HG03159 (cell line): Measurements from ENCODE around the gene SCUBE1.

Experiments used
- ATAC-seq: cut with Tn5 transposase; IDR thresholded peaks from one replicate; pipeline ENCODE4 v1.9.1; 2021; ENCODE audit warnings: mild to moderate bottlenecking, moderate library complexity; ENCODE audit not compliant: unreplicated experiment

The SCUBE1 gene

GRCh38 chr22:43303751-43304150, 39.4 kb downstream of the SCUBE1 start:
- no peak for ATAC-seq

GRCh38 chr22:43303166-43303565, 40.0 kb downstream of the SCUBE1 start:
- no peak for ATAC-seq

GRCh38 chr22:43302531-43303041, 40.6 kb downstream of the SCUBE1 start:
- no peak for ATAC-seq

GRCh38 chr22:43301866-43302265, 41.3 kb downstream of the SCUBE1 start:
- ATAC-seq: no peak

- ATAC-seq: no peak
These were observed 42.1 kb downstream of the SCUBE1 start for GRCh38 chr22:43300891-43301676.

GRCh38 chr22:43299736-43300135, 43.4 kb downstream of the SCUBE1 start:
- ATAC-seq: no peak

GRCh38 chr22:43298062-43298801, 44.9 kb downstream of the SCUBE1 start:
- no peak for ATAC-seq

- no peak for ATAC-seq
These were observed 45.7 kb downstream of the SCUBE1 start for GRCh38 chr22:43297270-43298061.

- ATAC-seq: no peak
These were observed 46.8 kb downstream of the SCUBE1 start for GRCh38 chr22:43296276-43296902.

GRCh38 chr22:43295660-43296059, 47.5 kb downstream of the SCUBE1 start:
- ATAC-seq: no peak

GRCh38 chr22:43295173-43295572, 48.0 kb downstream of the SCUBE1 start:
- ATAC-seq: no peak

GRCh38 chr22:43293655-43294392, 49.3 kb downstream of the SCUBE1 start:
- ATAC-seq: no peak

GRCh38 chr22:43293259-43293654, 49.9 kb downstream of the SCUBE1 start:
- no peak for ATAC-seq

GRCh38 chr22:43292630-43293018, 50.5 kb downstream of the SCUBE1 start:
- ATAC-seq: no peak

GRCh38 chr22:43291381-43291780, 51.8 kb downstream of the SCUBE1 start:
- no peak for ATAC-seq

GRCh38 chr22:43289976-43290721, 53.0 kb downstream of the SCUBE1 start:
- ATAC-seq: no peak

- no peak for ATAC-seq
These were observed 53.6 kb downstream of the SCUBE1 start for GRCh38 chr22:43289531-43289963.

GRCh38 chr22:43288807-43289420, 54.3 kb downstream of the SCUBE1 start:
- ATAC-seq: no peak

- no peak for ATAC-seq
These were observed 54.8 kb downstream of the SCUBE1 start for GRCh38 chr22:43288378-43288777.
